Skin of body (tissue), 2 donors: Measurements from ENCODE around the gene ALG1L2. TPM values are rescaled to one million over a fixed set of nuclear protein-coding genes. Genes with fewer than 3 reads are reported as not detected.
"Not testable (repeated sequence)": the region's sequence is repeated elsewhere in the genome, so short reads cannot be mapped to it uniquely, and the experiment has no call there.

Experiments
- DNase-seq: peaks from one replicate; lab custom pipeline; 2025; lab: John Stamatoyannopoulos, UW
- total RNA-seq: library from RNA; depleted of rRNA; stranded (reverse); fragments of >200 nt; gene quantifications from one replicate; pipeline ENCODE4 v1.2.3, GENCODE V29; 2014

The ALG1L2 gene
- total RNA-seq, 1 donor from 2014 or later: not detected

DNA sequence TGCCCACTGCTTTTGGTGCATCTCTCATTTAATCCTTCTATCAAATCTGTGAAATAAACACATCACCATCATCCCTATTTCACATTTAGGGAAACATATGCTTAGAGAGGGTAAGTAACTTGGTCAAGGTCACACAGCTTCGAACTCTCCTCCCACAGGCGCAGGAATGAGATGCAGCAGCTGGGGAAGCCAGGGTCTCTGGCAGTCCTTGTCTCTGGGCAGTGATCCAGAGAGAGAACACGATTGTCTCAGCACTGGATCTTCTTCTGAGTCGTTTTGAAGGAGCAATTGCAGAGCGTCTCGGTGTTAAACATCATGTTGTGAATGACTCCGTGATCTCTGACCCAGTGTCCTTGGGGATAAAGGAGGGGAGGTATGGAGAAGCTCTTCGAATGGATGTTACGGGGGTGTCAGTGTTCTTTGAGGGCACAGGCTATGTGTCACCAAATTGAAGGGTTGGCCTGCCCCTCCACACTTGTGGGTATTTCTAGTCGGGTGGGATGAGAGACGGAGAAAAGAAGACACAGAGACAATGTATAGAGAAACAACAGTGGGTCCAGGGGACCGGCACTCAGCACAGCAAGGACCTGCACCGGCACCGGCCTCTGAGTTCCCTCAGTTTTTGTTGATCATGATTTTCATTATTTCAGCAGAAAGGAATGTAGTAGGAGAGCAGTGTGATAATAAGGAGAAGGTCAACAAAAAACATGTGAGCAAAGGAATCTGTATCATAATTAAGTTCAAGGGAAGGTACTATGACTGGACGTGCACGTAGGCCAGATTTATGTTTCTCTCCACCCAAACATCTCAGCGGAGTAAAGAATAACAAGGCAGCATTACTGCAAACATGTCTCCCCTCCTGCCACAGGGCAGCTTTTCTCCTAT, 41.5 kb downstream of the ALG1L2 start:
- not testable (repeated sequence) for DNase-seq

DNA sequence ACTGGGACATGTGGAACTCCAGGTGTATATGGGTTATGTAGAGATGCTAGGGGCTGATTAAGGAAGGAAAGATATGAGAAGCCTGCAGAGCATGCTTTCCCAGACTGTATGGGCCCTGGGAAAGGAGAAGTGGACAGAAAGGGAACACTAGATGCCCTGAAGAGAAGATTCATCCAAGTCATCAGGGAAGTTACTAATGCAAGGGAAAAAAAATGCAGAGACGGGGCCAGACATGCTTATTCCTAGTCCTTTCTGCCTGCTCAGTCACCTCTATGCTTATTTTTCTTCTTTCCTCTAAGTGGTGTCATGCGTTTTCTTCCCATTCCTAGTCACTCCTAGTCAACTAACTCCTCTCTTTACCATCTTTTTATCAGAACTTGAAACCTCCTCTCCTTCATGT, 43.8 kb downstream of the ALG1L2 start:
- DNase-seq: not testable (repeated sequence)

- DNase-seq: not testable (repeated sequence)
Observed at GRCh38 chr3:130136337-130136736, 54.7 kb downstream of the ALG1L2 start.

DNA sequence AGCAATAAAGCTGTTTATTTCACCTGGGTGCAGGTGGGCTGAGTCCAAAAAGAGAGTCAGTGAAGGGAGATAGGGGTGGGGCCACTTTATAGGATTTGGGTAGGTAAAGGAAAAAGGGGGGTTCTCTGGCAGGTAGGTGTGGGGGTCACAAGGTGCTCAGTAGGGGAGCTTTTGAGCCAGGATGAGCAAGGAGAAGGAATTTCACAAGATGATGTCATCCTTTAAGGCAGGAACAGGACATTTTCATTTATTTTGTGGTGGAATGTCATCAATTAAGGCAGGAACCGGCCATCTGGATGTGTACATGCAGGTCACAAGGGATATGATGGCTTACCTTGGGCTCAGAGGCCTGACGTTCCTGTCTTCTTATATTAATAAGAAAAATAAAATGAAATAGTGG, 56.1 kb downstream of the ALG1L2 start:
- DNase-seq: not testable (repeated sequence)

- not testable (repeated sequence) for DNase-seq
Observed at GRCh38 chr3:130138992-130139391, 57.4 kb downstream of the ALG1L2 start.

GRCh38 chr3:130140756-130141155, 59.1 kb downstream of the ALG1L2 start:
- not testable (repeated sequence) for DNase-seq

- DNase-seq: not testable (repeated sequence)
Observed at GRCh38 chr3:130143648-130144327, 62.2 kb downstream of the ALG1L2 start.

DNA sequence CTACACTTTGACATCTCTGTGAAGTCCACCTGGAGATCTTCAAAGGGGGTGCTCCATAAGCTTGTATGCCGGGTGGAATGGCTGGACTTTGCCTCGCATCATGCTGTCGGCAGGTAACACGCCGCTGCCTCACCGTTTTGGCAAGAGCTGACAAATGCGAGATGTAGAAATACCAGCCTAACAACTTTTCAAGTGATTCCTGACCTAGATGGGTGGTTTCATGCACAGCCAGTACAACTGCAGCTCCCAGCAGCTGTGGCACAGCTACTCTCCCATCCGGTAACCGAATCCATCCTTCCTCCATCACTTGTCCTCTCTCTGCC, 62.7 kb downstream of the ALG1L2 start:
- not testable (repeated sequence) for DNase-seq

GRCh38 chr3:130145456-130145855, 63.8 kb downstream of the ALG1L2 start:
- DNase-seq: not testable (repeated sequence)

GRCh38 chr3:130146465-130146864, 64.8 kb downstream of the ALG1L2 start:
- not testable (repeated sequence) for DNase-seq

Other genes with a start within 250 kb of the ALG1L2 start
- 21.5 TPM for gene TMCC1, start 188.1 kb upstream of the ALG1L2 start, total RNA-seq
- gene TRH, start 107.1 kb upstream of the ALG1L2 start, total RNA-seq: not detected